Measurements from ENCODE around the gene HERC3.

Gene HERC3

DNA sequence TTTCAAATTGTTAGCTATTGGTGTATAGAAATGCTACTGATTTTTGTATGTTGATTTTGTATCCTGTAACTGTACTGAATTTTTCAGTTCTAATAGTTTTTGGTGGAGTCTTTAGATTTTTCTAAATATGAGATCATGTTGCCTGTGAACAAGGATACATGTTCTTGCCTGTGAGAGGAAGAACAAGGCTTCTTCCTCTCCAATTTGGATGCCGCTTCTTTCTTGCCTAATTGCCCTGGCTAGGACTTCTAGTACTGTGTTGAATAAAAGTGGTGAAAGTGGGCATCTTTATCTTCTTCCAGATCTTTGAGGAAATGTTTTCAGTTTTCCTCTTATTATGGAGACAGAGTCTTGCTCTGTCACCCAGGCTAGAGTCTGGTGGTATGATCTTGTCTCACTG lies 121.5 kb downstream of the HERC3 start:
- DNase-seq (ENCODE audit: extremely low read depth in 1 of 2, low read depth in 1 of 2): no peak

DNA sequence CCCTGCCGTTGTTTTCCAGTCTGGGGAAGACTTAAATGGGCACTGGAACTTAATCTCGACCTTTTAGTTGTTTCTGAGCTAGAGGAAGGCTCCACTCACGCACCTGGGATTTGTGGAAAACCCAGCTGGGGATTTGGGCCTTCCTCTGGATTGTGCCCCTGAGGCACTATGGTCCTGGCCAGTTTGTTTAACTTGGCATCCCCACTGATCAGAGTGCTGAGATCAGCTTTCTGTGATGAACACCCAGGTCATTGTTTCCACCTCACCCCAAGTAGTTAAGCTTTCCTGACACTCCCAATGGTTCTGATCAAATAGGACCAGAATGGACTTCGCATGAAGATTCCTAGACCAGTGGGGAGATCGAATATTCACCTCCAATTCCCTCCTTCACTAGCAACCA lies 125.8 kb downstream of the HERC3 start:
- DNase-seq (ENCODE audit: extremely low read depth in 1 of 2, low read depth in 1 of 2): no peak

DNA sequence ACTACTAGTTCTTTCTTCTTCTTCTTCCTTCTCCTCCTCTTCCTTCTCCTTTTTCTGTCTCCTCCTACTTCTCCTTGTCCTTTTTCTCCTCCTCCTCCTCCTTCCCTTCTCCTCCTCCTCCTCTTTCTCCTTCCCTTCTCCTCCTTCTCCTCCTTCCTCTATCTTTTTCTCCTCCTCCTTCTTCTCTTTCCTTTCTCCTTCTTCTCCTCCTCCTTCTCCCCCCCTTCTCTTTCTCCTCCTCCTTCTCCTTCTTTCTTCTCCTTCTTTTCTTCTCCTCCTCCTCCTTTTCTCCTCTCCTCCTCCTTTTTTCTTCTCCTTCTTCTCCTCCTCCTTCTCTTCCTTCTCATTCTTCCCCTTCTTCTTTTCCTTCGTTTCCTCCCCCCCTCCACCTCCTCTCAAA lies 127.1 kb downstream of the HERC3 start:
- no peak for DNase-seq (ENCODE audit: extremely low read depth in 1 of 2, low read depth in 1 of 2)

DNA sequence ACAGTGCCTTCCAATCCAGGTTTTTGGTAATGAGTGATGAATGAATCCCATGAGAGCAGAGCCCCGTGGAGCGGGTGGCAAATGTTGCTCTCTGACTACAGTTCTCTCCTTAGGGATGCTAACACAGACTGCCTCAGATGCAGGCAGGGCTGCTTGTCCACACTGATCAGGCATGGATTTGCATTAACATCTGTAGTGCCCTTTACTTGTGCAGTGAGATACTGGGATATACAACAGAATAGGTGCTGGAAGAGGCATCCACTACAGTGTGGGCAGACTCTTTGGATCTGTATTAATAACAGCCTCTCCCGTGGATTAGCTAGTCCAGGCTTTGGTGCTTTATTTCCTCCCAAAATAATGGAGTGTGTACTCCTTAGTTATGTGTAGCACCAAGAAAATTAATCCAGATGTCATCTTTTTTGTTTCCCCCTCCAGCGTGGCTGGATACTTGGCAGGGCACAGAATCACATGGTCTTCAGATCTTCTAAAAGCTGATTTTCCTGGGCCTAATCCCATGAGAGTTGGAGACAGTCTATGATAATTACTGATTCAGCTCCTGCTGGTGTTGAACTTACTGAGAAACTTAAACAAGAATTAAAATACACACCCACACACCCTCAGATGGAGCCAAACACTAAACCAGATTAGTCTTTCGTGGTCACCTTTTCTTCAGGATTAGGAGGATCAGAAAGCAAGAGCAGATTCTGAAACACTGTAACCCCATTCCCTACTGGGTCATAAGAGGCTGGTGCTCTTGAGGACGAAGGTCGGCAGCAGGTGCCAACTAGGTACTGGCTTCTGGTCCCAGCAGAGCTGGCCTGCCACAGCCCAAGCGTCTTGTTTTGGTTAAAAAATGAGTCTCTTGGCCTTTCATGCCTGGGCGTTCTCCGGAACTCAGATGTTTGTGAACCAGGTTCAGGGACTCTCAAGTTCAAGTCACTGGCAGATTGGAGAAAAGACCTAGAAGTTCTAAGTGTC lies 128.5 kb downstream of the HERC3 start:
- DNase-seq (ENCODE audit: extremely low read depth in 1 of 2, low read depth in 1 of 2): no peak

DNA sequence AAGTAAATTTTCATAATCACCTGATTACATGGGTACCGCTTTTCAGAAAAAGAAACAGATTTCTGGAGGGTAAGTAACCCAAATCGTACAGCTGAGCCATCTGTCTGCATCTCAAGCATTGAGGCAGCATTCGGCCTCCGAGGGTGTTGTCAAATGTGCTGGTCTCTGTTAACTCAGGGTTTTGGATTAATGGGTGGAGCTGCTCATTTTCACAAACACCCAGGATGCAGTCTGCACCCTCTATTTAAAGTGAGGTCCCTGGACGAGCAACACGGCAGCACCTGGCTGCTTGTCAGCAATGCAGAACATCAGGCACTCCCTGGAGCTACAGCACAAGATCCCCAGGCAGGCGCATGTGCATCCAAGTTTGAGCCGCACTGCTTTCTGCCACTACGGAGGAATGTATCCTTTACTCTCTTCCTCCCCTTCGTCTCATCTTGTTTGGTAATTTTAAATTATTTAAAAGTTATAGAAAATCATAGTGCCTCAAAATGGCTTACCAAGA lies 130.0 kb downstream of the HERC3 start:
- DNase-seq (ENCODE audit: extremely low read depth in 1 of 2, low read depth in 1 of 2): no peak

DNA sequence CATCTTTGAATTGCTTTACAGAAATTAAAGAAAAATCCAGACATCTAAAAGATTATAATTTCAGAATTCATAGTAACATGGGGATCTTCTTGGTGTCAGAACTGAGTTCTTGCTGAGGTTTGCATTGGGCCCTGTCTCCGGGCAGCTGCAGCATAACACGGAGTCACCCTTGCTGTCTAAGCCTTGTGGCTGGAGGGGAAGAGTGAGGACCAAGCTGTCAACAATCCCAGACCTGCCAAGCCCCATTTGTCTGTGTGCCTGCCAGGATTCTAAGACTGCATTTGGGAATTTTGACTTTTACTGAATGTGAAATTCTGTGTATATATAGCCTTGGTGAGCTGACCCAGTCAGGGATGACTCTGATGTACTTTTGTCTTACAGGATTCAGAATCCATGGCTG lies 130.5 kb downstream of the HERC3 start:
- DNase-seq (ENCODE audit: extremely low read depth in 1 of 2, low read depth in 1 of 2): no peak

DNA sequence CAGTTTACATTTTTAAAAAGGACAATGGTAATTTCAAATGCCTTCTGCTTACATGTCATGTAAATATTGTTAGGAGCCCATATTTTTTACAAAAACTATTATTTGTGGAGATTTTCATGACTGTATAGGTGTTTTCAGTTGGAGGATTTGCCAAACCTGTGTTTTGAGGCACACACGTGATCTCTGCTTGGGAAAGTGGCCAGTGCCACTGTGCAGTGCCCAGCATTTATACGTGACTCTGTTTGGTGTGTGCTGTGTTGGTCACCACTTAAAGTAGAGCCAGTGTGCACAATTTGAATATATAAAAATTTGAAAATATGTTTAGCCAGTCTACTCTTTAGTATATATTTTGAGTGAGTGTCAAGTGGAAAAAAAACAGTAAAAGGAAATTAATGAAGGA lies 132.1 kb downstream of the HERC3 start:
- no peak for DNase-seq (ENCODE audit: extremely low read depth in 1 of 2, low read depth in 1 of 2)

DNA sequence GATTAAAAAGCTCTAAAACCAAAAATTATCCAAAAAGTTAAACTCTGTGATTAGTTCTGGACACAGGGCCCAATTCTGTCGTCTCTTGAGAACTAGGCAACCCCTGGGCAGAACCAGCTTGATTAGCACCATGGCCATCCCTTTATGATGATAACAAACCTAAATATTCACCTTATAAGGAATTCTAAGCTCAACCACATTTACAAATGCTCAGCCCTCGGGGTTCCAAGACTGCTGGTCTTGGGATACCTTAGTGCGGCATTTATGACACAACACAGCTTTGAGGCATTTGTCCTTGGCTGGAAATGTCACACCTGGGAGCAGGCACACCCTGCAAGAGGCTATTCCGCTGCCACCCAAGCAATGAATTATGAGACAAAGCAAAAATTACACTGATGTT lies 132.9 kb downstream of the HERC3 start:
- no peak for DNase-seq (ENCODE audit: extremely low read depth in 1 of 2, low read depth in 1 of 2)

DNA sequence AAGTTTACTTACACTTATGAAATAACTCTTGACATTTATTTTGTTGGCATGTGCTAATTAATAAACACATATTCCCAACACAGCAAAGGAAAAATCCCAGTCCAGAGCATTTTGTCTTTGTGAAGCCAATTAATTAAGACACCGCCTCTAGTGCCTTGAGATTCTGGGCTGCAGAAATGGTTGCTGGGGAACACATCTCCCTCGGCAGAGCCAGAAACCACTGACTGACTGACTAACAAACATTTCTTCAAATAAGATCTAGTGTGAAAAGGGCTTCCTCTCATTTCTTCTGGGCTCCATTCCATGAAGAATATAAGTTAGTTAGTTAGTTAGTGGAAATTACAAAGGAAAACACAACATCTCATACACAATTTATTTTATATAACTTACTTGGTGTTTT lies 133.7 kb downstream of the HERC3 start:
- no peak for DNase-seq (ENCODE audit: extremely low read depth in 1 of 2, low read depth in 1 of 2)

DNA sequence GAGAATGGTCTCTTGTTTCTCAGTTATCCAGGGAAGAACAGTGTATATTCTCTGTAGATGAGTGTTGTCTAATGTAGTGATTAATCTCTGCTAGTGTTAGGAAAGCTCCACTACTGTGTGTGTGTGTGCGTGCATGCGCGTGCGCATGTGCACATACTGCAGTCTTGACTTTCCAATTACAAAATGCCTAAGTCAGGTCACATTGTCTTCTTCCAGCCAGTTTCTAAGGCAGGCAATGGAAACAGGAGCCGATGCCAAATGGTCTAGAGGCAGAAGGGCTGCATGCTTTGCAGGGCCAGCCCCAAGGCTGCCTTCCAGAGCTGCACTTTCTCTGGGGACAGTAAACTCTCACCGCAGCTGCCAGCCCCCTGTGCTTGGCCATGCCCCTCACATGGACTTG lies 135.9 kb downstream of the HERC3 start:
- no peak for DNase-seq (ENCODE audit: extremely low read depth in 1 of 2, low read depth in 1 of 2)

DNA sequence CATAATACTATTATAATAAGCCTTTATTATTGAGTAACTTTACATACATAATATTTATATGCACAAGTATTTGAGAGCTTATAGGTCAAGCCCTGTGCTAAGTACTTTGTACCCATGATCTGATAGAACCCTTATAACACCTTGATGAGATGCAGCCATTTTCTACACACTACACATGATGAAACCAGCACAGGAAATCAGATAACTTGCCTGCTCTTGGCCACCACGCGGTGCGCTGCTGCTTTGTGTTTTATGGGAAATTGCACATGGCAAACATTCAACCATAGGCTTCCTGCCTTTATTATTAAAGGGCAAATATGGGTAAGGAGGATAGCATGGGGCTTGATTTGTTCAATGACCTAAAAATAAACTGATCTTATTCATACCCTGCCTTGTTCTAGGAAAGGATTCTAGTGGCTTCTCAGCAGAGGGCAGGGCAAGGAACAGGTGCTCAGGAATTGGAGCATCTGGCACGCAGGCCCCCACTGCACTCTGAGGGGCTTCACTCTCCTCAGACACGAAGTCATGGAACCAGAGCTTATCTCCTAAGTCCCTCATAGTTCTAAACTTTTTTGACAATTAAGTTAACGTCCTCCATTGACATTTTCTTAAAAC lies 137.0 kb downstream of the HERC3 start:
- DNase-seq (ENCODE audit: extremely low read depth in 1 of 2, low read depth in 1 of 2): no peak

DNA sequence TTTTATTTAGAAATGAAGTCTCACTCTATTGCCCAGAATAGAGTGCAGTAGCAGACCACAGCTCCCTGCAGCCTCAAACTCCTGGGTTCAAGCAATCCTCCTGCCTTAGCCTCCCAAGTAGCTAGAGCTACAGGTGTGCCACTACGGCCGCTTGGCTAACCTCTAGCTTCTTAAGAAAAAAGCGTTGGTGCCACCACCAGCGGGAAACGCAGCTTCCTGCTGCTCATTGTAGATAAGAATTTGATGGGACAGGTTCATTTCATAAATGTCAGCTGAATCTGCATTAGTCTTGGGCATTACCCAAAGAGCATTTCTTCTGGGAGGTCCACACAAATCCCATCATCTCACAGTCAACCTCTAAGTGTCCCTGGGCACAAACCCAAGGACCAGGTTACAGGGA lies 138.5 kb downstream of the HERC3 start:
- no peak for DNase-seq (ENCODE audit: extremely low read depth in 1 of 2, low read depth in 1 of 2)

DNA sequence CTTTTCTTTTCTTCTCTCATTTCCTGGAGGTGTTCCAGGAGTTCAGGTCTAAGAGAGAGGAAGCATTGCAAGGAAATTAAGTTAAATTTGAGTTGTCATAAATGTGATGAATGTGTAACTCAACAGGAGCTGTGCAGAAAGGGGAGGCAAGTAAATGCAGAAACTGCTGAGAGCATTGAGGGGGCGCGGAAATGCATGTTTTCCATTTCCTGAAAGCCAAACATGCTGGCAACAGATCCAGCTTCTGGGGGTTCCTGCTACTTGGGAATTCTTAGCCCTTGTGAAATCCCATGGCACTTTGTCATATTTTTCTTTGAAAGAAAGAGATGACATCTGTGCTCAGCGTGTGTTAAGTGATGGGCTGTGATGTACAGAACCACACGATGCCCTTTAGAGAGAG lies 139.1 kb downstream of the HERC3 start:
- no peak for DNase-seq (ENCODE audit: extremely low read depth in 1 of 2, low read depth in 1 of 2)

DNA sequence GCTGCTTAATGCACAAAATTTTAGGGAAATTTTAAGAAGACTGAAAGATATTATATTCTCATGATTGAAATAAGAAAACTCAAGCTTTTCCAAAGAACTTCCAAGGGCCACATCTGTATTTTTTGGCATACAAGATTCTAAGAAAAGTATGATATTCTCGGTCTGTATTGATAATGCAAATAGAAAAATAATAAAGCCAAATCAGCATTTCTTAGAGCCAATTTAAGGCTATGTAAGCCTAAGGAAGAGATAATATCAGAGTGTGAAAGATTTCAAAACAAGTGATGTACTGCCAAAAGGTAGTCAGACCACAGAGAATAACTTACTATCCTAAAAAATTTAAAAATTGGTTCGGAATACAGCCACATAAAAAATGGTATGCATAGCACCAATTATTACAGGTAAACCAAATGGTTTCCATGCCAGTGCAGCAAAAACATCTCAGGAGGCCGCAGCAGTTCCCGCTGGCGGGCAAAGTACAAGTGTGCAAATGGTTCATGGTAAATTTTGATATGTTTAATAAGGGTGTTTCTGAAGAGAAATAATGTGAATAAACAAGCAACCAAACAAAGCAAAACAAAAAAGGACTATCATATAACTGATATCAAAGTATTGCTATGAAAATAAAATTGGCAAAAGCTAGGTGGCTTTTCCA lies 140.6 kb downstream of the HERC3 start:
- no peak for DNase-seq (ENCODE audit: extremely low read depth in 1 of 2, low read depth in 1 of 2)

DNA sequence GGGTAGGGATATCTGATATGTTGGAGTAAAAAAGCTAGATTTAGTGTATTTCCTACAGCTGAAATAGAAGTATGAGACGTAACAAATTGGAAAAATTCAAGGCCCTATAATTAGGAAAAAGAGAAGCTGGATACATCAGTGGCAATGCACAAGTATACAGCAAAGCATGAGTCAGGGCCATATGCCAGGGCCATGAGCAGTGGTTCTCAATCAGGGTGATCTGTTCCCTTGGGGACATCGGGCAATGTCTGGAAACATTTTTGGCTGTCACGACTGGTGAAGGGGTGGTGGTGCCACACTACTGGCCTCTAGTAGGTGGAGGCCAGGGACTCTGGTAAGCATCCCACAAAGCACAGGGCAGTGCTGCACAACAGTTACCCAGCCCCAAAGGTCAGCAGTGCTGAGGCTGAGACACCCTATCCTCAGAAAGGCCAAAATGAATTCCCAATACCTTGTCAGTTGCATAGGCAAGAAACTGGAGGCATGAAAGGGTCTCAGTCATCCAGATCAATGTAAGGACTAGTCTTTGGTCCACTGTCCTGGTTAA lies 142.2 kb downstream of the HERC3 start:
- no peak for DNase-seq (ENCODE audit: extremely low read depth in 1 of 2, low read depth in 1 of 2)

DNA sequence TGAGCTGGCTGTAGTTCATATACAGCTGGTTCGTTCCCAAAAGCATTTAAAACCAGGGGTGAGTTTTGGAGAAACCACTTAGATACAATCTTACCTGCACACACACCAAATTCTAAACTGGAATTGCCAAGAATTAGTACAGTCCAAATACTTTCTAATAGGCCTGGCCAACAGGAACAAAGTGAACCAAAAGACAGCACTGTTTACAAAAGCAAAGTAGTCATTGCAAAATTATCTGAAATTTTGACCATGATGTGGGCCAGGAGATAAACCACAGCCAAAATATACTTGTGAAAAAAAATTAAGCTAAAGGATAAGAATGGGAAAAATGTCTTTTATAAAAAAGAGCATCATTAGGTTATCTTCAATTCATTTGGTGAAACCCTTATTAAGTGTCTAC lies 143.3 kb downstream of the HERC3 start:
- DNase-seq (ENCODE audit: extremely low read depth in 1 of 2, low read depth in 1 of 2): no peak

DNA sequence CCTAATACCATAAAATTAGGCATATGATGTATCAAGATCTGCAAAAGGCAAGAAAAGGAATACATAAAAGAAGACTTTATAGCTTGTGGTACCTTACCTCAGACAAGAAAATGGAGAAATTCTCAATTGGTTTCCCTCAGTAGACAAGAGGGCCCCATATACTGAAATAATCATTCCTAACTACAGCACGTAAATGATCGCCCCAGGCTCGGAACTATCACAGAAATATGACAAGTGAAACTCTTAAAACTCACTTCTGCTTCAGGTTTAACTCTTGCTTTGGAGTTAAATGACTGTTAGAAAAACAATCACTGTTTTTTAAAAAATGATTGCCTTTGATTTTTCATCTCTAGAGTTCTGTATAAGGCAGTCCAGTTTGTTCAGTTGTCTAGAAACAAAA lies 144.0 kb downstream of the HERC3 start:
- DNase-seq (ENCODE audit: extremely low read depth in 1 of 2, low read depth in 1 of 2): no peak

DNA sequence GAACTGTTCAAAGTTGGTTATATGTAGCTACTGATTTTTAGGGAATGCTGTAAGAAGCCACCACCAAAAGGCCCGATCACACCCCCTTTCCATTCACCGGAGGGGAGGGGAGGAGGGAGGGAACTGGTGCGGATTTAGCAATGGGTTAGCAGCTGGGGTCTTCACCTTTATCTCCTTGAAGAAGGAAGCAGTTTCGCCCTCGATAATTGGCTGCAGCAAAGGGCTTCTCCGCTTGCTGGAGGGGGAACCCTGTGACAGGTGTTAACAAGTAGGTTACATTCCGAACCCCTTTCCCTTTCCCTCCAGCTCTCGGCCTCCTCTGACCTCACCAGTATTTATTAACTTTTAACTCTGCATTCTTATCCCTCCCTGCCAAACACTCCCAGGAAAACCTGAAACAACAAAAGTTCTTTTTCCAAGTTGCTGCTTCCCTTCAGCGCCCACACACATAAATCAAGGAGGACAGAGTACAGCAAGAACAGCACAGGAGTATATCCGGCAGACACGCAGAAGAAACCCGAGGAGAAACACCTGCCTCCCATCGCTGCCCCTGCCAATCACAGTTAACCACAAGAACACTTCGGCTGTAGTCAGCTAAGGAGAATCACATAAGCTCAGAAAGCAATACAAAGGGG lies 145.1 kb downstream of the HERC3 start:
- DNase-seq (ENCODE audit: extremely low read depth in 1 of 2, low read depth in 1 of 2): no peak

DNA sequence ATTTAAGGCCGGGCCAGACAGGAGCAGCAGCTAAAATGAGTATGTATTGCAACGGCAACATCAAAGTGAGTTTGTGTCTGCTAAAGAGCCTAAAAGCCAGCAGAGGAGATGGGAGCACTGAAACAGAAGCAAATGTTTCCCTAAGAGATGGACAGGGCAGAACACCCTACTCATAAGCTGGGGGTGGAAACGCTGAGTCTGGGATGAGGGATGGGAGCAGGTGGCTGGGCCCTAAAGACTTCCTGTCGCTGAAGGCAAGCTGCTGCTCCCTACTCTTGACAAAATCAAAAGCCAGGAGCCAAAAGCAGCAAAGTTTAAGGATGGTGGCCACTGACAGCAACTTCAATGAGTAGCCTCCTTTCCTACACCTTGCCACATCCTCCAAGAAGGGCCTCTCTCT lies 145.9 kb downstream of the HERC3 start:
- no peak for DNase-seq (ENCODE audit: extremely low read depth in 1 of 2, low read depth in 1 of 2)

DNA sequence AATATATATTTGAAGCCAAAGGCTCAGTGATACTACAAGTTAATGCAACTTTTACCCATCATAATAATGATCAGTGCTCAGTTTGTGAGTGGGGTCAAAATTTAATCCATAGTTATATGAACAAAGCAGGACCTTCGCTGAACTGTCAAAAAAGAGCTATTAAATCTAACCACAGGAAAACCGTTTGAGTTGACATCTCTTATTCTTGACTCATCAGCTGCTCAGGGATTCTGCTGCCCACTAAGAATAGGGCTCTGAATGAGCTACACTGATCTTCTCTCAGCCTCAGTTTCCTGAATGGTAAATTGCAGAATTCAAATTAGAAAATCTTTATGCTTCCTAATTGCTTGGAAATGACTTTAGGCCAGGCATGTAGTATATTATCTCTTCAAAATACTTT lies 150.3 kb downstream of the HERC3 start:
- DNase-seq (ENCODE audit: extremely low read depth in 1 of 2, low read depth in 1 of 2): no peak

DNA sequence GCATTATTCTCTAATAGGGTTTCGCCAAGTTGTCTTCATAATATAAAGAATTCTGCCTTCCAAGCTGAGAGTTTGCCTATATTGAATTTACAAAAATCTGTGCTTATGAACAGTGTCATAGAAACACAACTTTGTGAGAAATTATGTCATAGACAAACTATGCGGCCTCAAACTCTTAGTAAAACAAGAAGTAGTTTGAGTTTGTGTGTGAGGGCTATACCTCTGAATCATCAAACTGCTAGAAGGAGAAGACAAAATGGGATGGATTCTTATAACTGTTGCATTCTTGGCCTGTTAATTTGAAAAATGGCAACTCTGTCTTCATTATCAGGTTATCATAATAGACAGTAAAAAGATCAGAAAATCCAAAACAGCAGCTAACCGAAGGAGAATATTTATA lies 151.4 kb downstream of the HERC3 start:
- DNase-seq (ENCODE audit: extremely low read depth in 1 of 2, low read depth in 1 of 2): no peak

All from activated CD8-positive, alpha-beta memory T cell treated with anti-CD3 and anti-CD28 coated beads for 1 hour (primary cell).